Stimulated activated naive B cell treated with anti-CD40 and anti-IgM and Interleukin-4, amounts not matched to agents 10 μg/mL and 1 μg/mL and 100 μg/mL, for 72 hours (primary cell): Measurements from ENCODE around the gene SLC31A1.

Experiments
- ATAC-seq, 2 donors: fragments of 150-1000 bp; cut with Tn5 transposase; replicated peaks; 2 replicates each; pipeline ENCODE4 v1.10.0; 2021; ENCODE audit warnings: moderate library complexity in 1 of 2
- DNase-seq: peaks from one replicate; pipeline ENCODE4 v3.0.0; 2021
- H3K27ac Mint-ChIP-seq: one replicate; pipeline ENCODE4 v1.8.0; 2022; ENCODE audit warnings: mild to moderate bottlenecking, mixed read lengths
- H3K27me3 Mint-ChIP-seq, 2 donors: one replicate each; pipeline ENCODE4 v1.8.0; 2022; ENCODE audit warnings: mixed read lengths in 2 of 2
- H3K36me3 Mint-ChIP-seq, 2 donors: one replicate each; pipeline ENCODE4 v1.8.0; 2022; ENCODE audit warnings: mixed read lengths in 2 of 2, mild to moderate bottlenecking in 1 of 2
- H3K4me1 Mint-ChIP-seq, 2 donors: one replicate each; pipeline ENCODE4 v1.8.0; 2022; ENCODE audit warnings: mixed read lengths in 2 of 2, mild to moderate bottlenecking in 1 of 2
- H3K4me3 Mint-ChIP-seq, 2 donors: one replicate each; pipeline ENCODE4 v1.8.0; 2022; ENCODE audit warnings: mild to moderate bottlenecking in 2 of 2, mixed read lengths in 2 of 2, moderate library complexity in 1 of 2
- H3K9me3 Mint-ChIP-seq, 2 donors: one replicate each; pipeline ENCODE4 v1.8.0; 2022; ENCODE audit warnings: mixed read lengths in 2 of 2, mild to moderate bottlenecking in 1 of 2

SLC31A1 gene

DNA sequence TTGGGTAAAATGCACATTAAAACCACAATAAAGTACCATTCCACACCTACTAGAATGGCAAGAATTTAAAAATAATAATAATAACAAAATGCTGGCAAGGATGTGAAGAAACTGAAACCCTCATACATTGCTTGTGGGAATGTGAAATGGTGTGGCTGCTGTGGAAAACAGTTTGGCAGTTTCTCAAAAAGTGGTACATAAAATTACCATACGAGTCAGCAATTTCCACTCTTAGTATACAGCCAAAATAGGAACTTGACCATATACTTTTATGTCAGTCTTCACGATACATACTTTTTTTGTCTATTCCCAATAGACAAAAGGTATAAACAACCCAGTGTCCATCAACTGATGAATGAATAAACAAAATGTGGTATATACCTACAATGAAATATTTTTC, 15.9 kb upstream of the SLC31A1 start:
- Mint-ChIP-seq H3K9me3 (no peaks in the 10 kb centered on the region), H3K36me3 (peaks cover 42 to 53% of the 10 kb centered on the region in 2 donors), H3K4me3 (peak overlapping the region; percentile 32 to 40), H3K27me3 (no peaks in the 10 kb centered on the region), H3K4me1 (peaks cover 7 to 50% of the 10 kb centered on the region in 2 donors), H3K27ac (no peak overlapping the region)
- ATAC-seq (peak in 1 of 2 donors; percentile 2), DNase-seq (no peak)

DNA sequence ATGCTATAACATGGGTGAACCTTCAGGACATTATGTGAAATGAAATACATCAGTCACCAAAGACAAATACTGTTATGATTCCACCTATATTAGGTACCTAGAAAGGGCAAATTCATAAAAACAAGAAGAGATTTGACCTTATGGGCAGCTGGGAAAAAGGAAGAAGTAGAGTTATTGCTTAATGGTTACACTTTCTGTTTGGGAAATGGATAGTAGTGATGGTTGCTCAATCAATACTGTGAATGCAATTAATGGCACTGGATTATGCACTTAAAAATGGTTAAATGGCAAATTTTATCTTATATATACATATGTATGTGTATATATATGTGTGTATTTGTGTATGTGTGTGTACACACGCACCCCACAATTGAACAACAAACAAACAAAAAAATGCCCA, 15.5 kb upstream of the SLC31A1 start:
- Mint-ChIP-seq H3K27ac (peak overlapping the region; percentile 56), H3K27me3 (no peaks in the 10 kb centered on the region), H3K9me3 (no peaks in the 10 kb centered on the region), H3K4me3 (peak overlapping the region; percentile 32 to 40), H3K4me1 (peaks cover 7 to 50% of the 10 kb centered on the region in 2 donors), H3K36me3 (peaks cover 45 to 57% of the 10 kb centered on the region in 2 donors)
- no peak for DNase-seq
- ATAC-seq: peak; percentile 38 to 49

DNA sequence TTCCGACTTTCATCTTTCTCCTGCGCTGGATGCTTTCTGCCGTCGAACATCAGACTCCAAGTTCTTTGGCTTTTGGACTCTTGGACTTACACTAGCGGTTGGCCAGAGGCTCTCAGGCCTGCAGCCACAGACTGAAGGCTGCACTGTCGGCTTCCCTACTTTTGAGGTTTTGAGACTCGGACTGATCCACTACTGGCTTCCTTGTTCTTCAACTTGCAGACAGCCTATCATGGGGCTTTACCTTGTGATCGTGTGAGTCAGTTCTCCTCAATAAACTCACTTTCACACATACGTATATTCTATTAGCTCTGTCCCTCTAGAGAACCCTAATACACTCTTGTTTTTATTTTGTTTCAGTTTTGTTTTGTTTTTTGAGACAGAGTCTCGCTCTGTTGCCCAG, 10.5 kb upstream of the SLC31A1 start:
- H3K27me3 Mint-ChIP-seq: no peaks in the 10 kb centered on the region
- peak overlapping the region; percentile 84 for H3K27ac Mint-ChIP-seq
- peaks cover 11 to 67% of the 10 kb centered on the region in 2 donors for H3K4me1 Mint-ChIP-seq
- DNase-seq (no peak), ATAC-seq (no peak)
- H3K4me3 Mint-ChIP-seq: no peak overlapping the region
- H3K36me3 Mint-ChIP-seq: peaks cover 47 to 61% of the 10 kb centered on the region in 2 donors
- H3K9me3 Mint-ChIP-seq: no peaks in the 10 kb centered on the region

DNA sequence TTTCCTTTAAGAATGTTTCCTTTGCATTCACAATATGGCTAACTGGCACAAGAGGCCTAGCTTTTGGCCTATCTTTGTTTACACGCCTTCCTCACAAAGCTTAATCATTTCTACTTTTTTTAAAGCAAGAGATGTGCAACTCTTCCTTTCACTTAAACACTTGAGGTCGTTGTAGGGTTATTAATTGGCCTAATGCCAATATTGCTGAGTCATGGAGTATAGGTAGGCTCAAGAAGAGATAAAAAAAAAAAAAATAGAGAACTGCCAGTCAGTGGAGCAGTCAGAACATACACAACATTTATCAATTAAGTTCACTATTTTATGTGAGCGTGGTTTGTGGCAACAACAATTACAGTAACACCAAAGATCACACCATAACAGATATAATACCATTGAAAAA, 6.2 kb upstream of the SLC31A1 start:
- H3K9me3 Mint-ChIP-seq: no peaks in the 10 kb centered on the region
- H3K27me3 Mint-ChIP-seq: no peaks in the 10 kb centered on the region
- no peak overlapping the region for H3K4me3 Mint-ChIP-seq
- ATAC-seq (no peak), DNase-seq (no peak)
- peaks cover 12 to 53% of the 10 kb centered on the region in 2 donors for H3K4me1 Mint-ChIP-seq
- H3K27ac Mint-ChIP-seq: peak overlapping the region; percentile 60
- H3K36me3 Mint-ChIP-seq: peaks cover 30 to 43% of the 10 kb centered on the region in 2 donors

DNA sequence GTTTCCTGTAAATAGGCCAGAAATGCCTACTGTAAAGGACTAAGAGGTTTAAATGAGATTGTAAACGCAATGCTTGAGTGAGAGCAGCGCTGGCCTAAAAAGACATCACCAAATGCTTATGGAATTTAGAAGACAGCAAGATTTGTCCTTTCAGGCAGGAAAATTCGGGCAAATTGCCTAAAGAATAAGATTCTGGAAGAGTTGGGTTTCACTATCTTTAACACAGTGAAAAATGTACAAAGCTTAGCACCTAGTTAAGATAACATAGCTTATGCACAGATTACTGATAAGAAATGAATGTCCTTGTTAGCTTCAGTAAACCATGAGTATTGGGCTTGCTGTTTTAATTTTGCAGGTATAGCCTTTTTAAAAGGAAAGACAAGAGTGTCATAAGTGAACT, 4.9 kb upstream of the SLC31A1 start:
- ATAC-seq: no peak
- Mint-ChIP-seq H3K27ac (no peak overlapping the region), H3K9me3 (no peaks in the 10 kb centered on the region), H3K4me1 (peaks cover 12 to 53% of the 10 kb centered on the region in 2 donors), H3K27me3 (no peaks in the 10 kb centered on the region), H3K36me3 (peaks cover 22 to 35% of the 10 kb centered on the region in 2 donors), H3K4me3 (no peak overlapping the region)
- DNase-seq: no peak

DNA sequence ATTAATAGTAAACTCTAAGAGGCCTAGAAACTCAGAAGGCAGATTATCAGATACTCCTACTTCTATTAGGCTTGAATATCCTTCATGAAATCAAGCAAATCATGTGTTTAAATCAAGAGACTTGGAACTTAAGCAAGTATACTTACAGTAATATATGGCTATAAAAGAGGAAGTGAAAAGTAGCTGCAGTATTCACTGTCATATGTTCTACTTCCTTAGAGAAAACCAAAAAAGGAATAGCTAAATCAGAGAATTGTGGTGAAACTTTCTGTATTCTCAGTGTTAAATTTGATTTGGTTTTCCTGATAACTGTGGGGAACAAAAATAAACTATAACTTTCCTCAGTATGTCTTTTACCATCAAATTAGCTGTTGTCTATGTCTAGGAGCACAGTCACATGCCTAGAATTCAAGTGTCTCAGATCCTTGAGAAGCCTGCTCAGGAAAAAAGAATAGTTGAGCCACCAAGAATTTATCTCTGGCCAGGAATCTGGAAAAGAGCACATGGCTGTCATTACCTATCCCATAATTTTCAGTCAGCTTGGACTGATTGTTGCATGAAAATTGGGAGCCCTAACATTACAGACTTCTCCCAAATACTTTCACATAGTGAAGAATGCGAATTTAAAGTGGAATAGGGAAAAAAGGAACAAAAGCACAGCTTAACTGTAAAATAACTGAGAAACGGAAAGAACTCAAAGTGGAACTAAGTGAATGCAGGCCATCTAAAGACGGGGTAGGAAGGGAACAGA, 2.0 kb upstream of the SLC31A1 start:
- Mint-ChIP-seq H3K4me1 (peaks cover 20 to 48% of the 10 kb centered on the region in 2 donors), H3K27ac (peak overlapping the region; percentile 88), H3K27me3 (no peaks in the 10 kb centered on the region), H3K4me3 (peak overlapping the region; percentile 96 to 97), H3K9me3 (no peaks in the 10 kb centered on the region), H3K36me3 (peaks cover 7 to 12% of the 10 kb centered on the region in 2 donors)
- DNase-seq: no peak
- peak; percentile 46 to 61 for ATAC-seq

DNA sequence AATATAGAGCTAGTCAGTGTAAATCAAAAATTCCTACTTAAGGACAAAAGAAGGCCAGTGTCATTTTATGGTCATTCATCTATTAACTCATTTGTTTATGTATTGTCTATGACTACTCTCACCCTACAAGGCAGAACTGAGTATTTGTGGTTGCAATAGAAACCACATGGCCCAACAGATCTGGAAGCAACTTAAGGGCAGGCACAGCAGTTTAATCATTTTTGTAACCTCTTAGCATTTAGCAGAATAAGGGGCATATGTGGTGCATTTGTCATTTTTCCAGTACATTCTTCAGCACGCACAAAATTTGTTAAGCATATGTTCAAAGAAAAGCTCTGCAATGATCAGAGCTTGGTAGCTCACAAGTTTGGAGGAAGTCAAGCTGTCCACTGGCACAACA, 1.4 kb upstream of the SLC31A1 start:
- H3K4me3 Mint-ChIP-seq: peak overlapping the region; percentile 96 to 97
- ATAC-seq: peak; percentile 76
- peak; percentile 51 for DNase-seq

DNA sequence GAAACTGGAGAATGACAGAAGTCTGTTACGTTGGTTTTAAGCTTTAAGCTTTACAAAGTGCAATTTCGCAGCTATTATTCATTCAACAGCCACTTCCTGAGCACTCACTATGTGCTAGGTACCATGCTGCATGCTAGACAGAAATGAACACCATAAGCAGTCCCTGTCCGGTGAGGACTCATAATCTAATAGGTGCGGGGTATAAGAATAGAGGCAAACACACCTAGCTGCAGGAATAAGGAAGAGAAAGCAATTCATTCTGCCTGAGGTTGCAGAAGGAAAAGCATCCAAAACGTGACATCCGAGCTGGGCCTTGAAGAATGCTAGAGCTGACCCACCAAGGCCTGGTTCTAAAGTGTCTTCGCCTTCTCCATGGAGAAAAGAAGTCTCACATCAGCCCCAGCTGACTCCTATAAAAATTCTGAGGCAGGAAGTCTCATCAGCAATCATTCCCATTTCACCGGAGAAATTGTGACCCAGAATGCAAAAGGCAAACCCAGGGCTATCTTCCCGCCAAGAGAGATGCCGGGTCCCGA, 809 bp upstream of the SLC31A1 start:
- Mint-ChIP-seq H3K27me3 (no peaks in the 10 kb centered on the region), H3K4me1 (peaks cover 14 to 39% of the 10 kb centered on the region in 2 donors), H3K4me3 (peak overlapping the region; percentile 96 to 97), H3K27ac (peak overlapping the region; percentile 88), H3K9me3 (no peaks in the 10 kb centered on the region), H3K36me3 (peaks cover 7 to 10% of the 10 kb centered on the region in 2 donors)
- DNase-seq (no peak), ATAC-seq (peak in 1 of 2 donors; percentile 15)

More for the DNA sequence above, 1.4 kb upstream of the SLC31A1 start:
- peak overlapping the region; percentile 88 for H3K27ac Mint-ChIP-seq
- peaks cover 8 to 10% of the 10 kb centered on the region in 2 donors for H3K36me3 Mint-ChIP-seq
- H3K4me1 Mint-ChIP-seq: peaks cover 16 to 43% of the 10 kb centered on the region in 2 donors
- H3K27me3 Mint-ChIP-seq: no peaks in the 10 kb centered on the region
- H3K9me3 Mint-ChIP-seq: no peaks in the 10 kb centered on the region

DNA sequence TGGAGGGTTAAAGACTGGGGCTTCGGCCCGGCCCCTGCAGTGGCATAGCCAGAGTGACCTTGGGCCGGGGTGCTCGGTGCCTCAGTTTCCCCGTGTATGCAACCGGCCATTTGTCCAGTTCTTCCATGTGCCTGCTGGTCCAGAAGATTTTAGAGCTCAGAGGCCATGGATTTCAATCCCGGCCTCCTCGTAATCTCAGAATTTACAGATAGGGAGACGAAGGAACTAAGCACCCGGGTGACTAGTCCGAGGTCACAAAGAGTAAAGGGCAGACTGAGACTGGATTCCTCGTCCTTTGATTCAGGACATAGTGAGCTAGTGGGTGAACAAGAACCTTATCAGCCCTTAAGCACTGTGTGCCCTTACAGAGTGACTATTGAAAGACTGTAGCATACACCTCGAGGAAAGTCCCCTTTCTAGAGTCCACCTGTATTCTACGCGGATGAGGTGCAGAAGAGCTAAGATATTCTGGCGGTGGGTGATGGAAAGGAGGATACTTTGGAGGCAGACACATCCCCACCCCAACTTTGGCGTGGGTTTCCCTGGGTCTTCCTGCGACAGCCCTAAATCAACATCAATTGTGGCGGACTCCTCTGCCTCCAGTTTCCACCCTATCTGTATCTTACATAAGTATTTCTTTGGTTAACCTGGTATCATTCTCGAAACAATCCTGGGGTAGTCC, 597 bp downstream of the SLC31A1 start:
- peaks cover 7% of the 10 kb centered on the region in 2 donors for H3K36me3 Mint-ChIP-seq
- H3K27ac Mint-ChIP-seq: peak overlapping the region; percentile 88
- no peak for DNase-seq
- H3K4me3 Mint-ChIP-seq: peak overlapping the region; percentile 96 to 97
- H3K27me3 Mint-ChIP-seq: no peaks in the 10 kb centered on the region
- H3K4me1 Mint-ChIP-seq: peaks cover 14 to 43% of the 10 kb centered on the region in 2 donors
- no peaks in the 10 kb centered on the region for H3K9me3 Mint-ChIP-seq
- no peak for ATAC-seq

DNA sequence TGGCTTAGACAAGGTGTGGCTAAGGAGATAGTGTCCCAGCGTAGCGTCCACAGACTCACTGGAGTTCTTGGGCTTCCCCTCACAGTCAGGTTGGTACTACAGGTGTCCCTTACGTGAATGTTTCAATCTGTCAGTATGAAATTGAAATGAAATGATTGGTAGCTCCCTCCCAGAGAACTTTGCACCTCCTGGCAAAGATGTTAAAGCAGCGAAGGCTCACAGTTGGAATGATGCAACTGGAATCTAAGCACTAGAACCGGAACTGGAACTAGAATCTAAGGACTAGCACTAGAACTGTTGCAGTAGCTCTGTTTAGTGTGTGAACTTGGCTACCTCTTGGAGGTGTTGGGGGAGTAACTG, 1.1 kb downstream of the SLC31A1 start:
- DNase-seq (no peak), ATAC-seq (no peak)
- Mint-ChIP-seq H3K9me3 (no peaks in the 10 kb centered on the region), H3K27ac (no peak overlapping the region), H3K36me3 (peaks cover 7% of the 10 kb centered on the region in 2 donors), H3K27me3 (no peaks in the 10 kb centered on the region), H3K4me1 (peaks cover 14 to 43% of the 10 kb centered on the region in 2 donors), H3K4me3 (peak overlapping the region; percentile 96 to 97)

DNA sequence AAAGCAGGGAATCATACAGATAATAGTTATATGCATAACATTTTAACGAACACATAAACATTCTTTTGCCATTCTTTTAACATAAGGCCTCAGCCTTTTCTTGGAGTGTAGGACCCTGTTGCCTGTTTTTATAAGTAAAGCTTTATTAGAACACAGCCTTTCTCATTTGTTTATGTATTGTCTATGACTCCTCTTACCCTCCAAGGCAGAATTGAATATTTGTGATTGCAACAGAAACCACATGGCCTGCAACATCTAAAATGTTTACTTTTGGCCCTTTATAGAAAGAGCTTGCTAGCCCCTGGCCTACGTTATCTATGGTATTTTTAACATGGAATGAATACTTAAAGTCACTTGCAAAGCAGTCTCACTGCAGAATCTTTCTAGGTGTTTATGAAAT, 2.6 kb downstream of the SLC31A1 start:
- H3K4me1 Mint-ChIP-seq: peaks cover 14 to 36% of the 10 kb centered on the region in 2 donors
- peaks cover 9 to 10% of the 10 kb centered on the region in 2 donors for H3K36me3 Mint-ChIP-seq
- H3K27ac Mint-ChIP-seq: no peak overlapping the region
- ATAC-seq (no peak), DNase-seq (no peak)
- H3K27me3 Mint-ChIP-seq: no peaks in the 10 kb centered on the region
- no peaks in the 10 kb centered on the region for H3K9me3 Mint-ChIP-seq
- no peak overlapping the region for H3K4me3 Mint-ChIP-seq

DNA sequence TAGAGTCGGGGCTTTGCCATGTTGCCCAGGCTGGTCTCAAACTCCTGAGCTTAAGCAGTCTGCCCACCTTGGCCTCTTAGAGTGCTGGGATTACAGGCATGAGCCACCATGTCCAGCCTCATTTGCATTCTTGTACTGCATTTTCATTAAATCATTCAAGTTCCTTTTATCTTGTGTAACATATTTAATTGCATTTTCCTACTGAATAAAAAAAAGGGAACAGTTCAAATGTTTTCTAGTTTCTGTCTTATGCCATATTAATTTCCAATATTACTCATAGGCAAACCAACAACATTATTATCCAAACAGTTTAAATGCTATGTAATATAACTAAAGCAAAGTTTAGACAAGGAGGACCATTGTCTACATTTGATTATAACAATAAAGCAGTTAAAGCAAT, 6.1 kb downstream of the SLC31A1 start:
- Mint-ChIP-seq H3K27ac (no peak overlapping the region), H3K36me3 (peaks cover 14 to 18% of the 10 kb centered on the region in 2 donors), H3K4me1 (peaks cover 4 to 22% of the 10 kb centered on the region in 2 donors), H3K4me3 (no peak overlapping the region), H3K27me3 (no peaks in the 10 kb centered on the region), H3K9me3 (no peaks in the 10 kb centered on the region)
- ATAC-seq (no peak), DNase-seq (no peak)

DNA sequence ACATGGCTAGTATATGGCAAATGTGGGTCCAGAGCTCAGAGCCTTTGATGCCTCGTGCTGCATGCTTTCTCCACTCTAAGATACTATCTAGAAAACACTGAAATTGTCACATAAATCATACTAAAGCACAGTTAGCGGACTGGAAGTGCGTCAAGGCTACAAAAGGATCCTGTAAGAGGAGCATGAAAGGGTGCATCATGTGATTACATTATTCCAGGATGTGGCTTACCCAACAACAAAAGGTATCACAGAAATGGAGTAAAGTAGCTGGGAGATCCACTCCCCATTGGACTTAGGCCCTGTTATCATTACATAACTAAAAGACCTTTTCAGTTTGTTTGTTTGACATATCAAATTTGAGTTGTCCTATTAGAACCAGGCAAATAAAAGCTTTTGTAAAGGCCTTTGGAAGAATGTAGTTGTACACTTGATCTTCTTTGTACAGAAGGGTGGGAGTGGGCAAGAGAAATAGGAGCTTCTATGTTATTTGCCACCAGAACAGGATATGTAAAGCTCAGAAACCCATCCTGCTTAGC, 6.9 kb downstream of the SLC31A1 start:
- Mint-ChIP-seq H3K27ac (no peak overlapping the region), H3K27me3 (no peaks in the 10 kb centered on the region), H3K4me3 (no peak overlapping the region), H3K36me3 (peaks cover 14 to 18% of the 10 kb centered on the region in 2 donors), H3K9me3 (no peaks in the 10 kb centered on the region), H3K4me1 (peaks cover 6 to 22% of the 10 kb centered on the region in 2 donors)
- ATAC-seq (no peak), DNase-seq (no peak)

DNA sequence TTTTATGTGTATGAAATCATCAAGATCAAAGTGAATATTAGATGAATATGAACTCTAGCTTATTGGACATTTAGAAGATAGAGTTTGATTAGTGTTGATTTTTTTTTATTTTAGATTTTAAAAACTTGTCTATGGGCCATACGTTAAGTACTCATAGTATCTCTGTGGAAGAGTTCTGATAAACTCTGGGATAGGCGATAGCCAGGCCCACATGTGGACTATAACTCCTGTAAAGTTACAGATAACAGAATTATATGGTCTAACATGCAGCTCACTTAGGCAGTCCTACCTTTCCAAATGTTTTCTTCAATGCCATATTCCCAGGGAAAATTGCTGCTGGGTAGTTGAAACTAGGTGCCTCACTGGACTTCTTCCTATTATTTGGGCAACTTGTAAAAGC, 10.4 kb downstream of the SLC31A1 start:
- no peak overlapping the region for H3K4me3 Mint-ChIP-seq

More for the DNA sequence above, 10.4 kb downstream of the SLC31A1 start:
- Mint-ChIP-seq H3K9me3 (no peaks in the 10 kb centered on the region), H3K27me3 (no peaks in the 10 kb centered on the region), H3K27ac (no peak overlapping the region), H3K36me3 (peaks cover 13 to 19% of the 10 kb centered on the region in 2 donors), H3K4me1 (peaks cover 10 to 27% of the 10 kb centered on the region in 2 donors)
- ATAC-seq (no peak), DNase-seq (no peak)
